Activated effector memory CD4-positive, alpha-beta T cell treated with Interleukin-2 at 50 U/mL for 16 hours (primary cell): Measurements from ENCODE around the gene TMEM106C.
A peak's percentile ranks its signal among the peaks of the same experiment; 100 is the strongest.

ENCODE experiments used
- DNase-seq: peaks from one replicate; pipeline ENCODE4 v3.0.0-alpha.2; 2020

The TMEM106C gene

DNA sequence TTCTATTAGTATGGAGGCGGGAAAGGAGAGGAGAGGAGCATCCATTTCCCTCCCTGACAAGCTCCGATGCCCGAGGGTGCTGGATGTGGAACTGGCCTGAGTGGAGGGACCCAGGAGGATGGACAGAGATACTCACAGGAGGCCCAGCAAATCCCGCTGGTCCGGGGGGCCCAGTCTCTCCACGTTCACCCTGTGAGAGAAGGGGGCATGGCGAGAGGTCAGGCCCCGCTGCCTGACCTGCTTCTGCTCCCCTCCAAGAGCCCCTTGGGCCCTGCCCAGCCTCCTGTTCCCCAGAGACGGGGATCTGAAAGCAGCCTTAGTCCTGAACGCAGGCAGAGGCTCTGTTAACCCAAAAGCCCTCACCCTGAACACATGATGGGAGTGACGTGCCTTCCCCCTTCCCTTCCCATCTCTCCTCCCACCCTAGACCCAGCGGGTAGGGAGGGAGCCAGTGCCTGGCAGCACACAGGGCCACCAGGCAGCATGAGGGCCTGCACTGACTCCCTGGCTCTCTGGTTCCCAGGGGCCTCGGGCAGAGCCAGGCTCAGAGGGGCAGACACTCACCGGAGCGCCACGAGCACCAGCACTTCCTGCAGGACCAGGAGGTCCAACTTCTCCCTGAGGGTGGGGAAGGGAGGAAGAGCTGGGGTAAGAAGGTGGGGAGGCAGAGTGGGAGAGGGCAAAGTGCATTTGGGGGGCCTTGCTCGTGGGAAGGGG, 17.5 kb downstream of the TMEM106C start:
- no peak for DNase-seq

DNA sequence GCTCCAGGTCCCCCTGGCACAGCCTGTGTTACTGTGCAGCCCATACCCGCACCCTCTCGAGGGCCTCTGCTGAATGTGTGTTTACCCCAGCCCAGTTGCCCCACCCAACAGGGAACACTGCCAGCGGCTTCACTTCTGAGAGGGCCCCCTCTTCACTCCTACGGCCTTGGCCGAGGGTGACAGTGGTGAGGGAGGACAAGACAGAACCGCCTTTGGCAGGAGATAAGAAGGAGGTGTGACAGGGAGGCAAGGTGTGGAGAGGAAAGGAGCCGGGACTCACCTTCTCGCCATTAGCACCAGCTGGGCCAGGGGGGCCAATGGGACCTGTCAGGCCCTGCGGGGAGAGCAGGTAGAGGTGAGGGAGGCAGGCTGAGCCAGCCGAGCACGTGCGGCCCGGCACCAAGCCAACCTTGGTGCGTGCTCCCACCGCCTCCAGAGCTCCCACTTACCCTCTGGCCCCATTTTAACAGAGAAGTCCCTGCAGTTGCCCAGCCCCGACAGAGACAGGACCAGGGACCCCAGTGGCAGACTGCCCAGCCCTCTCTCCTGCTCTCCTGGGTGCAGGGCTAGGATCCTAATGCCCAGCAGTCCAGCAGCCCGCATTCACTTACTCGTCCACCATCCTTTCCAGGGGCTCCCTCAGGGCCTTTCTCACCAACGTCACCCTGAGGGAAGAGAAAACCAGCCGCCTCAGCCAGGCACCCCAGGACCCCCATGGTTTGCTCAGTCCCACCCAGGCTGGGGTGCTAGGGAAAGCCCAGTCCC, 18.3 kb downstream of the TMEM106C start:
- no peak for DNase-seq

DNA sequence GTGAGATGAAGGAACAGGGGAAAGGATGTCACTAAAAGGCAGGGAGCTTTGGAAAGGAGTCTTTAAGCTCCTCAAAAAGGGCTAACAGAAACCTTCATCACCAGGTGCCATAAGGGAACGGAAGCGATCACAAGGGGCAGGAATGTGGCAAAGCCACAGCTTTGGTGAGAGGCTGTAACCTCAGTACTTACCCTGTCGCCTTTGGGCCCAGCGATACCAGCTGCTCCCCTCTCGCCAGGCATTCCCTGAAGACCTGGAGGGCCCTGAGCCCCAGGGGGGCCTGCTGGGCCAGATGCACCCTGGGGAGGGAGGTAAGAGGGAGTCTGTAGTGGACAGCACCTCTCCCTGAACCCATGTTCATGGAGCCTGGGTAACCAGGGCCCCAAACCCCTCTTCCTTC, 18.9 kb downstream of the TMEM106C start:
- no peak for DNase-seq

DNA sequence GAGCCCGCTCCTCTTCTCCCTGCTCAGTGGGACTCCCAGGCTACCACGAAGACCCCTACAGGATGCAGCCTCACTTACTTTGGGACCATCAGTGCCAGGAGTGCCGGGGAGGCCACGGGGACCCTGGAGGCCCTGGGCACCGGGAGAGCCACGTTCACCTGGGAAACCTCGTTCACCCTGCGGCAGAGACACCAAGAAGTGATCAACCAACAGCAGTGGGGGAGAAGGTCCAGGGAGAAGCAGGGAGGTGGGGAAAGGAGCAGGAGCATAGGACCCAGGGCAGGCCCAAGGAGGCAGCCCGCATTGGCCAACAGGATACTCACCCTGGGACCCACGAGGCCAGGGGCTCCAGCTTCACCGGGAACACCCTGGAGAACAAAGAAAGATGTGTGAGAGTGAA, 19.4 kb downstream of the TMEM106C start:
- no peak for DNase-seq

DNA sequence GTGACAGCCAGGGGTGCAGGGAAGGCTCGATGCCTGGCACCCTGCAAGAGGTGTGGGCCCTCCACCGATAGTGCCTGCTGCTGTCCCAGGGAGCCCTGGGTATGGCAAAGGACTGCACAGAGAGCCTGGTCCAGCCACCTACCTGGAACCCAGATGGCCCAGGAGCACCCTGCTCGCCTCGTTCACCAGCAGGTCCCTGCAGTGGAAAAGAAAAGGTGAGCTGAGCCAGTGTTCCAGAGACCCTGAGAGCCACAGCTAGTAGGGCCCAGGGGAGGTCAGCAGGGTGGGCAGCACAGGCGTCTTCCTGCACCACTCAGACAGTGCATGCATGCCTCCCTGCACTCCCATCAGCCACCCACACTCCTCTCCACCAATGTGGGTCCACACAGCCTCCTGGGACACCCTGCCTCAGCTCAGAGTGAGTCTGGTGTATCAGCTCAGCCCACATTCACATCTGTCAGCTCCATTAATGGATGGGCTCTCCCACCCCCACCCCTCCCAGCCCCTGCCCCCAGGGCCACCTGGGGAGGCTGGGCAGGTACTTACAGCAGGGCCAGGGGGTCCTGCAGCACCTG, 20.2 kb downstream of the TMEM106C start:
- no peak for DNase-seq

DNA sequence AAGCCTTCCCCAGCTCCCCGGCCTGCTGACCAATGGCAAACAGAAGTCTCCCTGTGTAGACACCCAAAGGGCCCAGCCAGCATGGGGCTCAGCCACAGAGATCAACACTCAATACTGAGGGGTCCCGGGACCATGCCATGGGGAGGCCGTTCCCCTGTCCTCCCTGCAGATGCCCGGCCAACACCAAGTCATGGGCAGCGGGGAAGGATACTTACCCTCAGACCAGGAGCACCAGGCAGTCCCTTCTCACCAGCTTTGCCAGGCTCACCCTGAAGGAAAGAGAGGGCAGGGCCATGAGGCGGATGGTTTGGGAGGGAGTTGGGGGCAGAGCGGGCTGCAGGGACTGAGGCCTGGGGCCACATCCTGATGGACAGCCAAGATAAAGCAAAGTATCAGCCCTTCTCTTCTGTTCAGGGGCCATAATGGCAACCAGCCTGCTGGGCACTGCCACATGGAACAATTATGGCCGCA, 21.0 kb downstream of the TMEM106C start:
- no peak for DNase-seq

DNA sequence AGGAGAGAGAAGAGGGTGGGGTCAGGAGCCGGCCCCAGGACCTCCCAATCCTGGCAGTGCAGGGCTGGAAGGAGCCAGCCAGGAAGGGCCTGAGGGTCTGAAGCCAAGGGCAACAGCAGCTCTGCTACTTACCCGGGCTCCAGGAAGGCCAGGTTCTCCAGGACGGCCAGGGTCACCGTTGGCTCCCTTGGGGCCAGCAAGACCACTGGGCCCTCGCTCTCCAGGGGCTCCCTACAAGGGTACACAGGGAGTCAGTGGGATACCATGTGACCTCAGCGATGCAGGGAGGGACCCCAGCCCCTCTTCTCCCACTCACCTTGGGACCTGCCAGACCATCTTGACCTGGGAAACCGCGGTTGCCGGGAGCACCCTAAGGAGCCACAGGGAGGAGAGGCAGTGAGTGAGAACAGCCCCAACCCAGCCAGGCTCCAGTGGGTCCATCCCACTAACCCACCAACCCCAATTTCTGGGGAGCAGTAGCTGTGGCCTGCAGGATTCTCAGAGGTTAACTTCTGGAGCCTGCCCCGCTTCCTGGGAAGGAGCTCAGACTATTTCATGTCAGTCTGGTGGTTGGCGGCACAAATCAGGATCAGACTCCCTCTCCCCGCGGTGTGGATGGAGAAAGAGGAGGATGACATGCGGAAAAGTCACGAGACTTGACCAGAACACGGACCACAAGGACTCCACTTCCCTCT, 22.3 kb downstream of the TMEM106C start:
- no peak for DNase-seq

DNA sequence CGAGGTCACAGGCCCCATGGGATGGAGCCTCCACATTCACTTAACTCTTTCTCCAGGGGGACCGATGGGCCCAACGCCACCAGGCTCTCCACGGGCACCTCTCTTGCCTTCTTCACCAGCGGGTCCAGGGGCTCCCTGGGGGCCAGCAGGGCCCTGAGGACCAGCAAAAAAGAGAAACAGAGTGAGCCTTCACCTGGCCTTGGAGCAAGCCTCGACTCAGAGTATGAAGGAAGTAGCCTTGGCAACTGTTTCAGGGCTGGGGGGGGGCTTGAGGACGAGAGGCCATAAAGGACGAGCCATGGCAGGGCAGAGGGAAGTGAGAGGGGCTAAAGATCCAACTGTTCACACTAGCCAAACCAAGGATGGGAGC, 22.9 kb downstream of the TMEM106C start:
- DNase-seq, result no peak

DNA sequence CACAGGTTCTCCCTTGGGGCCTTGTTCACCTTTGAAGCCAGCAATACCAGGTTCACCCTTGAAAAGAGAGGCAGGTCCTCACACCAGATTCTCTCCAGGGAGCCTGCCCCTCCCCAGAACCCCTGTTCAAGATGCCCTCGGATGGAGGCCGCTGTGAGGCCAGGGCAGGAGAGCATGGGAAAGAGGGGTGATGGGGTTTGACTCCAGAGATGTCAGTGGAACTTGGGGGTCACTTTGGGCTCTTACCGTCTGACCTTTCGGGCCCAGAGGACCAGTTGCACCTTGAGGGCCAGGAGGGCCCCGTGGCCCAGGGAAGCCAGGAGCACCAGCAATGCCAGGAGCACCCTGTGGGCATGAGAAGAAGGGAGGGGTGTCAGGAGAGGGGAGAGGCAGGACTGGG, 23.4 kb downstream of the TMEM106C start:
- DNase-seq, result no peak

DNA sequence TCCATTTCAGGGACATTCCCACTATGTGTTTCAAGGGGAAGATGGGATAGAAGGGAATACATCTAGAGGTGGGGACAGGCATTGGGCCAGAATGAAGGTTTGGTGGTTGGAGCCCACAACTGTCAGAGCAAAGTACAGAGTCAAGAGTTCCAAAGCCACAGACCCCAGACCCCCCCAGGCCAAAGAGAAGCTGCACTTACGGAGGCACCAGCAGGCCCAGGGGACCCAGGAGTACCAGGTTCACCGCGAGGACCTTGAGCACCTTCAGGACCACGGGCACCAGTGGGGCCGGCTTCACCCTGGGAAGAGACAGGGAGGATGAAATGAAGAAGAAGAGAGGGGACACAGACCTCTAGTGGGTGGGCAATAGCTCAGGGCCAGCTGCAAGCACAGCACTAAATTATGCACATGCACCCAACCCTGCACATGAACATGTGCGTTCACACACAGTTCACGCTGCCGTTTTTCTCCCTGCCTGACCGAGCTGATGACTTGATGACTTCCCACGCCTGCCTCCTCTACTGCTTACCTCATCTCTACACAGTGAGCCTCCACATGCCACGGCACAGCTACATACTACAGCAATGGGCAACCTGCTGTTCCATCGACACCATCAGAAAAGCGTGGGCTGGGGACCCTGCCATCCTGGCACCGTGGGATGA, 24.1 kb downstream of the TMEM106C start:
- DNase-seq, result no peak

DNA sequence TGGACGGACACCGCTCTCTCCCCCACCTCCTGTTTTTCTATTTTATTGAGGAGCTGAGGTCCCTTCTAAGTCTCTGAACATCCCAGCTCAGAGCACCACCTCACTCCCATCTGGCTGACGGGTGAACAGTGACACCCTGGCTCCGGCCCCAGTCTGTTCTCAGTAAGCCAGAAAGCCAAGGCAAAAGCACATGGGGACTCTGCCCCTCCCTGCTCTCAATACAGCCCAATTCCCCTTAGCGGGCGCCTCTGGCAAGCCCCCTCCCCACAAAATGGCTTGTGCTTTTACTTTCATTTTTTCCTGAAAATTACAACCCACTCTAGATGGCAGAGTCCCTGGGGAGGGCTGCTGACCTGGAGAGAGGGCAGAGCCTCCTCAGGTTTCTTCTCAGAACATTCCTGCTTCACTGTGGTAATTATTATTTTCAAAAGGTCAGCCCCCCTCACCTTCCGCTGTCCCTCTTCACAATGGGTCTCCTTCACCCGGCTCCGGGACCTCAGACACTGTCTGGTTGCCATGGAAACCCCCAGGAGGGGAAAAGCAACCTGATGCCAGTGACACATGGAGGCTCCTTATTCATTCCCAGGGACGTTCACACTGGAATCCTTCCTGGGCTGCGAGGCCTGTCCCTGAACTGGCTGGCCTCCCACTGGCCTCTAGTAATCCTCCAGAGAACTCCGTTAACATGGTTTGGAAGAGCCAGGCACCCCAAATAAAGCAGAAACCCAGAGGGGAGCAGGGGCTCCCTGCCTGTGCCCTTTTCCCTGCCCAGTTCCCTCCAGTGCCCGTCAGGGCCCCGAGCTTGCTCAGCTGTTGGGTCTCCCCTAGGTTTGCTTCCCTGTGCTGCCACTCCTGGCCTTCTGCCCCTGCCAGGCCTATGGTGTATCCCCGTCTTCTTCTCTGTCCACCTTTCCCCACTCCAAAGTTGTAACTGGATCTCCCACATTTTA, 25.0 kb downstream of the TMEM106C start:
- no peak for DNase-seq

DNA sequence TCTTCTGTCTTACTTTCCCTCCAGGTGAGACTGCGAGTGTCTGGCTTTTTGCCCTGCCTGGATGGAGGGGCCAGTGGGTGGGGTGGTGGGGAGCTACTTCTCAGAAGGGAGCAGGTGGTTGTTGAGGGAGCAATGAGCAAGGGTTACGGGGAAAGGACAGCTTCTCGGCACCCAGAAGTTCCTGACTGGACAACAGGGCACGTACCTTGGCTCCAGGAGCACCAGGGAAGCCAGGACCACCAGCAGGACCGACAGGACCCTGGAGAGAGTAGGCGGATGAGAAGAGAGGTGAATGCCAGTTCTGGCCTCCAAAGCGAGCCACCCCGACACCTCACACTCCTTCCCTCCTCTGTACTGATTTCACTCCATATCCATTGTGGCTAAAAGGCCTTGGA, 25.6 kb downstream of the TMEM106C start:
- no peak for DNase-seq

DNA sequence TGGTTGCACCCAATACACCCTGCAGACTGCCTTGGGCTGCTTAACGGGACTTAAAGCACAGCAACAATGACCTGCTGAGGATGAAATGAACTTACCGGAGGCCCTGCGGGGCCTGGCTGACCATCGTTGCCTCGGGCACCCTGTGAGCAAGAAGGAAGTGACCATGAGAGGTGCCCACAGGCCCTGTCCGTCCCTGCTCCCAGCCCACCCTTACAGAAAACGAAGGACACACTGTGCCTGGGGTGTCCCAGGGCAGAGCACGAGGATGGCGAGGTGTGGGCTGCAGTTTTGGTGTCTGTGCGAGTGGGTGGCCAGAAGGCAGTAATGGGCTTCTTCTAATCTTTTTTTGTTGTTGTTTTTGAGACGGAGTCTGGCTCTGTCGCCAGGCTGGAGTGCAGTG, 26.3 kb downstream of the TMEM106C start:
- DNase-seq, result no peak

DNA sequence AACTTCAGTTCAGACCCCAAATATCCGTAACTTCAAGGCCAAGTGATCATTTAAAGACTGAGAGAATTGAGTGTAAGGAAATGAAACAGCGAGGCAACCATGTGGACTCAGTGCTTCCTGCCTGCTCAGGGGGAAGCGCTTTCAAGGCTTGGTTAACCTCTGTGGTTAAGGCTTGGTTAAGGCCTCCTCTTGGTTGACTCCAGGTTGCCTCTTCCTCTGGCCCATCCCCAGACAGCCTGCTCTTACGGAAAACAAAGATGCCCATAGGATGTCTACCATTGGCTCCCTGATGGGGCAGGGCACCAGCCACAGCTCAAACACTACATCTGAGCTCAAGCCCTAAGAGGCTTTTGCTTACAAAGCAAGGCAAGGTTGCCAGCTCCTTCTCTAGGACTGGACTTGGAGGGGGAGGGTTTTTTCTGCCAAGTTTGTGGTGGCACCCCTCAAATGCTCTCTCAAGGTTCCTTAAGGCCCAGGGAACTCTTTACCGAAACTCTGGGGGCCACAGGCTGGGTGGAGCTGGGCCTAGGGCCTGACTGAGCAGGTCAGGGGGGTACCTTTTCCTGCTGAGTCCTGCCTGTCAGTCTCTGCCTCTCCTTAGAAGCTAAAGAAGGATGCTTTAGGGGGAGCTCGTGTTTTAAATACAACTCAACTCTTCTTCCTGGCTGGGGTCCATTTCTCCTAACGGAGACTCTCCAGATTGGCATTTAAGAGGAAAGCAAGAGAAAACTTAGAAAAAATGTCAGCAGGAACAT, 27.1 kb downstream of the TMEM106C start:
- DNase-seq, result peak; percentile 24

DNA sequence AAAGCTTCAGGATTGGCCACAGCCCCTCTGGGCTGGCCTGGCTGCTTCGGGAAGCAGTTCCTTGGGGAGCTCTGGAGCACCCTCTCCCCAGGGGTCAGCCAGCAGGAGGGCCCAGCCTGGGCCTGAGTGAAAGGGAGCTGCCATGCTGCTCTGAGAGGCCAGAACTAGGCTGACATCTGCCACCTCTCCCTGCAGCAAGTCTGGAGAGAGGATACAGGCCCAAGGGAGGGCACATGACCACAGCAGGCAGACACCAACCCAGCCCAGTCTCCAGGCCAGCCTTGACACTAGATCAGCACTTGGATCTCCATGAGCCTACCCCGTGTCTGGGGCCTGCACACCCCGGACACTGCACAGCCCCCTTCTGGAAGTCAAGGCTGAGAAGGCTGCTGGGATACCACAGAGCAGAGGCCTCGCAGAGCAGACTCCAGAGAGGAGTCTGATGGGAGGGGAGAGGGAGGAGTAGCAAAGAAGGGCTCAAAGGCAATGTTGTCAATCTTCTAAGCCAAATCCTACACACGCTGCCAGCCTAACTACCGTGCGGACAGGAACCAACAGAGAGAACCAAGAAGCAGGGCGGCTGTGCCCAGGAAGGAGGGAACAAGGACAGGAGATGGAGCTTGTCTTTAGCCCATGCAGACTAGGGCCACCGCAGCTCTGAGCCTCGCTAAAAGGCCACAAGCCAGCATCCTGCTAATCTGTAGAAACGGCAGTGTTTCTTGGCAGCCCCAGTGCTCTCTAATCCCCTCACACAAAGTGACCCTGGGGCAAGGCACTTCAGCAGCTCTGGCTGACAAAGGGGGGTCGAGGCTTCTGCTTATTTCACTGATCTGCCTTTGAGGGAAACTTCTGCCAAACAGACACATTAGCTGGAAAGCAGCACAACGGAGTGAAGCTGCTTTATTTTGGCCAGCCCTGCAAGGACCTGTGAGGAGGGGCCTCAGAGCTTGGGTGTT, 28.0 kb downstream of the TMEM106C start:
- DNase-seq, result no peak

DNA sequence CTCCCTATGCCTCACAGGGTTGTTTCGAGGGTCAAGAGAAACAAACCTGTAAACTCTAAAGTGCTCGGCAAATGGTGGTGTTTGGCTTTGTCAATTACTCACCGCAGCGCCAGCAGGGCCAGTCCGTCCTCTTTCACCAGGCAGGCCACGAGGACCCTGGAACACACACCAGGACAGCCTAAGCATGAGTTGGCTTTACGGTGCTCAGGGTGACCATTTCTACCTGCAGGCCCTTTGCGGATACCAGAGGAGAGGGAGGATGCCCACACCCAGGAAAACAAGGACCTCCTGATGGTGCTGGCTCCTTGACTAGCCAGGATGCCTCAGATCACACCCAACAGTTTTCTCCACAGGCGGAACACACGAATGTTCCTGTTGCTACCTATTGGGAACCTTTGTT, 29.4 kb downstream of the TMEM106C start:
- no peak for DNase-seq

DNA sequence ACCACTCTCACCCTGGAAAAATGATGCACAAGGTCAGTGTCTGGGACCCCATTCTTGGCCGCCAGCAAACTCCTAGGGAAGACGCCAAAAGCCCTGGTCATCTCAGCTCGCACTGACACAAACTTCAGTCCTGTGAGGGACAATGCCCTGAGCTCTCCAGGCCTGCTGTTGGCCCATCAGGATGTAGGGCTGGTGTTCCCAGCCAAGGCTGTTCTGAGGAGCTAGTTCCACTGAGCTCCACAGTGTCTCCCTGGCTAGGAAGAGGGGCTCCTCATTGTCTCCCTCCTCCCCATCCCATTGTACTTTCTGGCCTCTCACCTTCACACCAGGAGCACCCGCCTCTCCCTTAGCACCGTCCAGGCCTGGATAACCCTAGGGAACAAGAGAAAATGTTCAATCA, 30.1 kb downstream of the TMEM106C start:
- no peak for DNase-seq

DNA sequence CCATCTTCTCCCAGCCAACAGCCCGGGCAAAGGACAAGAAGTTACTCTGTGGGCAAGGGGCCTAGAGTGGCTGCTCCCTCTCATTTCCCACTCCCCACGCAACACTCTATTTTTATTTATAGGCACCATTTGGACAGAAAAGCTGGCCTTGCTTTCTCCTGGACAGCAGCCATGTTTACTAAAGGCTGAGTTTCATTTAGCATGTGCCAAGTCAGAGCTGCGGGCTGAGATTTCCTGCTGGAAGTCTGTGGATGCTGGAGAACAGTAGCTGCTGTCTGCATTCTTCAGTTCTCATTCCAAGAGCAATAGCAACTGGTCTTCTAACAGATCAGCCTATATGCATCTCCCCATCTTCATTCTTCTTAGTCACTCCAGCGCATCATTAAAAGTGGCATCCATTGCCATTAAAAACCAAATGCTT, 32.6 kb downstream of the TMEM106C start:
- DNase-seq, result no peak

DNA sequence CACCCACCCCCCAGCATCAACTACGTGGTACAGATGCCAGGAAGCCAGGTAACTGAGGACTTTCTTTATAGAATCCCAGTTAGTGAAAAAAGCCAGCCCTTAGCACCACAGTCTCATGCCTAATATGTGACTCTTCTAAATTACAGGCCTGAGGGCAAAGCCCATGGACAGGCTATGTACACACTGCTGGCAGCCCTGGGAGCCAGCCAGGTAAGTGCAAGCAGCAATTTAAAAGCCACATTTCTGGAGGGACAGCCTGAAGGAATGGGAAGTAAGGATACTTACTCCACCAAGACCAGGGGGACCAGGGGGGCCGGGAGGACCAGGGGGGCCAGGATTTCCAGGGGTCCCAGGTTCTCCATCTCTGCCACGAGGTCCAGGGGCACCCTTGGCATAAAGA, 33.9 kb downstream of the TMEM106C start:
- DNase-seq, result no peak

DNA sequence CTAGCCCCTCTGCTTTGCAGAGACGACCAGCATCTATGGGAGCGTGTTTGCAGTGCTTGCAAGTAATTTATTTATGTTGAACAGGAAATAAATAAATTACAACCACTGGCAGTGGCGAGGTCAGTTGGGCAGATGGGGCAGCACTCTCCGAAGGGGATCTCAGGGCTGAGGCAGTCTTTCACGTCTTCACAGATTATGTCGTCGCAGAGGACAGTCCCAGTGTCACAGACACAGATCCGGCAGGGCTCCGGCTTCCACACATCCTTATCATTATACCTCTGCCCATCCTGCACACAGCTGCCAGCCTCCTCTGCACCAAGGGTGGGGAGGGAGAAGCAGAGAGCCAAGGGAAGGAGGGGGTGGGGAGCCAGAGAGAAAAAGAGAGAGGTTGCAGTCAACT, 36.4 kb downstream of the TMEM106C start:
- no peak for DNase-seq
